ENCODE measurements around the gene PRKN. TPM values are rescaled to one million over a fixed set of nuclear protein-coding genes. Genes with fewer than 3 reads are reported as not detected.

PRKN gene
- total RNA-seq, 1 donor from 2014 or later: 7.0 TPM

DNA sequence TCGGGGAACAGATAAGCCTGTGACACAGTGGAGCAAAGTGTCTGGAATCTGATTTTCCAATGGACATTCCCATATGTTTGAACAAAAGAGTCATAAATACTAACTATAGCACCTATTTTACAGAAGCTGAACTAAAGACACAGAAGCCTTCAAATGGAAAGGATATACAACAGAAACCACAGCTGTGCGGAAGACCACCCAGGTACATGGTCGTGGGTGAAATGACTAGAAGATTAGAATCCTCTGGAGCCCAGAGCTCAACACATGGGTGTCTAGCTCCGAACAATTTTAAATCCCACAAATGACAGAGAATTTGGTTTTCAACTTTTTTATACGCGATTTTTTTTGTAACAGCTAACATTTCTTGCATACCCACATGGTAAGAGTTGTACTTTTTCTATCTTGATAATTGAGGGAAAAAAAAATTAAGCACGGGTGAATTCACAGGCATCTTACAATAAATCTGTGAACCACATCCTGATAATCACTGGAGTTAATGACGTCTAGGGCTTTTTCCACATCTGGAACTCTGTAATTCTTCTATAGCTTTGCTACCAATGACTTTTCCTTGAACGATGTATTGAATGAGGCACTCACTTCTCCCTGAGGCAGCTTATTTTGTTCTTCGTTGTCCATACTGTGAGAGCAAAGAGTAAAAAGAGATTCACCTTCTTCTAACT is 1182.6 kb downstream of the PRKN start:
- Mint-ChIP-seq H3K4me1 (ENCODE audit: low read depth, unreplicated experiment) (no peaks in the 10 kb centered on the region), H3K27ac (ENCODE audit: unreplicated experiment) (no peak overlapping the region), H3K27me3 (ENCODE audit: unreplicated experiment) (peaks cover under 1% of the 10 kb centered on the region), H3K36me3 (ENCODE audit: unreplicated experiment) (no peaks in the 10 kb centered on the region), H3K9me3 (ENCODE audit: unreplicated experiment) (no peaks in the 10 kb centered on the region), H3K4me3 (ENCODE audit: unreplicated experiment) (no peak overlapping the region)
- no peak for DNase-seq
- TF ChIP-seq, protein P1, sequence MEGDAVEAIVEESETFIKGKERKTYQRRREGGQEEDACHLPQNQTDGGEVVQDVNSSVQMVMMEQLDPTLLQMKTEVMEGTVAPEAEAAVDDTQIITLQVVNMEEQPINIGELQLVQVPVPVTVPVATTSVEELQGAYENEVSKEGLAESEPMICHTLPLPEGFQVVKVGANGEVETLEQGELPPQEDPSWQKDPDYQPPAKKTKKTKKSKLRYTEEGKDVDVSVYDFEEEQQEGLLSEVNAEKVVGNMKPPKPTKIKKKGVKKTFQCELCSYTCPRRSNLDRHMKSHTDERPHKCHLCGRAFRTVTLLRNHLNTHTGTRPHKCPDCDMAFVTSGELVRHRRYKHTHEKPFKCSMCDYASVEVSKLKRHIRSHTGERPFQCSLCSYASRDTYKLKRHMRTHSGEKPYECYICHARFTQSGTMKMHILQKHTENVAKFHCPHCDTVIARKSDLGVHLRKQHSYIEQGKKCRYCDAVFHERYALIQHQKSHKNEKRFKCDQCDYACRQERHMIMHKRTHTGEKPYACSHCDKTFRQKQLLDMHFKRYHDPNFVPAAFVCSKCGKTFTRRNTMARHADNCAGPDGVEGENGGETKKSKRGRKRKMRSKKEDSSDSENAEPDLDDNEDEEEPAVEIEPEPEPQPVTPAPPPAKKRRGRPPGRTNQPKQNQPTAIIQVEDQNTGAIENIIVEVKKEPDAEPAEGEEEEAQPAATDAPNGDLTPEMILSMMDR (IDR thresholded peaks at IDR 0.05; ENCODE audit: partially characterized antibody, unreplicated experiment): no peak

DNA sequence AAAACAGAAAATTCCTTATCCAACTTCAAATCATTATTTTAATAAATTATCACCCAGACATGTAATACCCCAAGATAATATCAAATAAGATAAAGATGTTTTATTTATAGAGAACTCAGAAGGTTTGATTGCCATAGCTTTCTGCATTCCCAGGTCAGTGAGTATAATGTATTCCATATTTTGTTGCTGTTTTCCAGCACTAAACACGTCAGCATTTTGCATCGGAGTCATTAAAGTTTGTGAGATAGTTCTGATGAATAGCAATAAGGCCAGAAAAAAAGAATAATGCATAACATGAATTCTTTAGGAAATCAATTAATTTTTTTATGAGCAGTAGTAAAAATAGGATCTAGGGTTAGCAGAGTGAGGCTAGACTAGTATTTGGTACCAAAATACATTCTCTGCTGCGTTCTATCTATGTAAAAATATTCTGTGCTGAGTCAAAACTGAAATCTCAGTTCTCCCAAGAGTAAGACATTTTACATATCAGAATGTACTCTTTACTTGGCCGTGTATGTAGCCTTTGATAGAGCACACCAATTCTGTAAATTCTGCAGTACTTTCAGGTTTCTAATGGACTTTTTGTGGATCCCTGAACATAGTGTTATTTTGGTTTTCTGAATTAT is 1183.8 kb downstream of the PRKN start:
- H3K27ac Mint-ChIP-seq (ENCODE audit: unreplicated experiment): no peak overlapping the region
- no peaks in the 10 kb centered on the region for H3K9me3 Mint-ChIP-seq (ENCODE audit: unreplicated experiment)
- DNase-seq: no peak
- no peak overlapping the region for H3K4me3 Mint-ChIP-seq (ENCODE audit: unreplicated experiment)
- no peaks in the 10 kb centered on the region for H3K27me3 Mint-ChIP-seq (ENCODE audit: unreplicated experiment)
- H3K36me3 Mint-ChIP-seq (ENCODE audit: unreplicated experiment): no peaks in the 10 kb centered on the region
- TF ChIP-seq, protein P1 (IDR thresholded peaks at IDR 0.05; ENCODE audit: partially characterized antibody, unreplicated experiment): no peak
- no peaks in the 10 kb centered on the region for H3K4me1 Mint-ChIP-seq (ENCODE audit: low read depth, unreplicated experiment)

DNA sequence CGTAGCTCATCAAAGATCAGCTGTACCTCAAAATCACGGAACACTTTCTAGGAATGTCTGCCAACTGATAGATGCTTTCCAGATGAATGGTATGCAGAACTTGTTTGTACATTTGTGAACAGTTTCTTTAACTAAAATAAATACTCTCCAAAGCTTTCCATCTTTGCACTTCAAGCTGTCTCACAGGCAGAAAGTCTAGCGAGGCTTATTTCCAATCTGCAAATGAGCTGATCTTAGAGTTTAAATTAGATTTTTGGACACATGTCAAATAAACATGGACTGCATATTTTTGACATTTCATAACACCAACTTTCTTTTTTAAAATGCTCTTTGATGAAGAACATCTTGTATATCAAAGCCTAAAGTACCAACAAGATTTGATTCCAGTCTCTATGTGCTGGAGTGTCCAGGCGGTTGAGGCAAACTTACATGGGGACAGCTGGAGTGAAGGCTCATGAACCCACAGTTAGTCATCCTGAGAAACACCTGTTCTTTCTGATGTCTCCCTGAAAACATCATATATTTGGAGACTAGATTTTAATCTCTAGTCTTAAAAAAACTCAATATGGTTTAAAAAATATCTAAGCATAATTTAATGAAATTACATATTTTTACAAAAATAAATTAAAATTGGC is 1185.1 kb downstream of the PRKN start:
- H3K36me3 Mint-ChIP-seq (ENCODE audit: unreplicated experiment): no peaks in the 10 kb centered on the region

DNA sequence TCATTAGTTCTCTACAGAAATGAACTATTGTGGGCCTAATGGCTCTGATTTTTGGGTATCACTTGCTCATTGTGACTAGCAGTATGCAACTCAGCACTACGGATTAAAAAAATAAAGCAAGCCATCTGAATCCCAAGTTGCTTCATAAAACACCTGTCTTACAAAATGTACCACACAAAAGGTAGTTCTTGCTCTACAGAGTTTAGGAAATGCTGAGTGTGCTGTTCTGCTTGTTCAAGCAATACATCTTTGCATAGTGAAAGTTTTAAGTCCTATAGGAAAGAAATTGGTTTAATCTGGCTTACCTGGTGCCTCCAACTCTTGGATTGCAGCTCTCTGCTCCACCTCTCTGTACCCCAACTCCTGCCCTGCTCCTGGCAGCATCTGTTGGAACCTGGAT is 1187.0 kb downstream of the PRKN start:
- H3K27ac Mint-ChIP-seq (ENCODE audit: unreplicated experiment): no peak overlapping the region
- H3K27me3 Mint-ChIP-seq (ENCODE audit: unreplicated experiment): no peaks in the 10 kb centered on the region
- H3K4me1 Mint-ChIP-seq (ENCODE audit: low read depth, unreplicated experiment): no peaks in the 10 kb centered on the region
- H3K4me3 Mint-ChIP-seq (ENCODE audit: unreplicated experiment): no peak overlapping the region
- no peak for DNase-seq
- TF ChIP-seq, protein P1 (IDR thresholded peaks at IDR 0.05; ENCODE audit: partially characterized antibody, unreplicated experiment): no peak
- no peaks in the 10 kb centered on the region for H3K36me3 Mint-ChIP-seq (ENCODE audit: unreplicated experiment)
- H3K9me3 Mint-ChIP-seq (ENCODE audit: unreplicated experiment): no peaks in the 10 kb centered on the region

More for the DNA sequence above, 1185.1 kb downstream of the PRKN start:
- Mint-ChIP-seq H3K9me3 (ENCODE audit: unreplicated experiment) (no peaks in the 10 kb centered on the region), H3K27me3 (ENCODE audit: unreplicated experiment) (no peaks in the 10 kb centered on the region), H3K4me3 (ENCODE audit: unreplicated experiment) (no peak overlapping the region), H3K27ac (ENCODE audit: unreplicated experiment) (no peak overlapping the region), H3K4me1 (ENCODE audit: low read depth, unreplicated experiment) (no peaks in the 10 kb centered on the region)
- TF ChIP-seq, protein P1 (IDR thresholded peaks at IDR 0.05; ENCODE audit: partially characterized antibody, unreplicated experiment): no peak
- DNase-seq: no peak

DNA sequence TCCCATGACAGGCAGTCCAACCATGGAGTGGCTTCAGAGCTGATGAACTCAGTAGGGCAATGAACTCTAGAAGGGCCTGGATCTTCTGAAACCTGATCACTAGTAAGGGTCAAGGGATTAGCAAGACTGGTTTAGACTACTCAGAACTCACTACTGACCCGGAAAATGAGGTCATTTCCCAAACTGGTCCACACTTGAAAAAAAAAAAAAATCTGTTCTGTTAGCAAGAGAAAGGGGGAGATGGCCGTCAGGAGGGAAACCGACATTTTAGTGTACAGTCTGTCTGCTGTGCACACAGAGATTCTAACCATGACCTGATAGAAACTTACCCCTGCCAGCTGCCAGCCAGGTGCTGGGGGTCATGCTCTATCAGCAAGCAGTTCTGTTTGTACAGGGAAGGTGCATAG is 1191.3 kb downstream of the PRKN start:
- no peaks in the 10 kb centered on the region for H3K9me3 Mint-ChIP-seq (ENCODE audit: unreplicated experiment)

More for the DNA sequence above, 1191.3 kb downstream of the PRKN start:
- Mint-ChIP-seq H3K36me3 (ENCODE audit: unreplicated experiment) (no peaks in the 10 kb centered on the region), H3K27ac (ENCODE audit: unreplicated experiment) (no peak overlapping the region), H3K27me3 (ENCODE audit: unreplicated experiment) (no peaks in the 10 kb centered on the region), H3K4me1 (ENCODE audit: low read depth, unreplicated experiment) (no peaks in the 10 kb centered on the region), H3K4me3 (ENCODE audit: unreplicated experiment) (no peak overlapping the region)
- TF ChIP-seq, protein P1 (IDR thresholded peaks at IDR 0.05; ENCODE audit: partially characterized antibody, unreplicated experiment): no peak
- DNase-seq: no peak
